GM18519 (cell line): ENCODE data around the gene QKI.
A peak's percentile ranks its signal among the peaks of the same experiment; 100 is the strongest.

Experiments used
- ATAC-seq: cut with Tn5 transposase; IDR thresholded peaks from one replicate; pipeline ENCODE4 v1.9.1; 2021; ENCODE audit warnings: mild to moderate bottlenecking, moderate library complexity; ENCODE audit not compliant: unreplicated experiment, low FRiP score

The QKI gene

GRCh38 chr6:163390770-163391169 lies 23.7 kb upstream of the QKI start:
- ATAC-seq = no peak

- no peak for ATAC-seq
Observed at GRCh38 chr6:163391985-163392384, 22.5 kb upstream of the QKI start.

DNA sequence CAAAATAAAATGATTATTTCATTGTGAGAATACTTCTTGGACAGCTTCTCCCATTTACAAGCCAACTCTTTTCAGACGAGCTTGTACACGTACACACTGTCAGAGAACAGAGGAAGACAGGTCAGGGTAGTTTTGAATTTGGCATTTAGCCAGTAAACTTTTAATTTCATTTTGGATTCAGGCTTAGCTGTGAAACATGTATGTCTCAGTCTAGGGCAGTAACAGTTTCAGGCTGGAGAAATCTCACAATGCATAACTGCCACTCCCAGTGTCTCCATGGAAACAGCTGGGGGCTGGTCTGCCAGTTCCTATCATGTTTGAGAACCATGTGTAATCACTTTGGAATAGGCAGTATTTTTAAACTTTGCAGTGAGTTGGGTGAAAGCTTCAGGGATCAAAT lies 22.0 kb upstream of the QKI start:
- no peak for ATAC-seq

GRCh38 chr6:163393923-163394322 lies 20.6 kb upstream of the QKI start:
- ATAC-seq = no peak

GRCh38 chr6:163394659-163395058 lies 19.9 kb upstream of the QKI start:
- no peak for ATAC-seq

DNA sequence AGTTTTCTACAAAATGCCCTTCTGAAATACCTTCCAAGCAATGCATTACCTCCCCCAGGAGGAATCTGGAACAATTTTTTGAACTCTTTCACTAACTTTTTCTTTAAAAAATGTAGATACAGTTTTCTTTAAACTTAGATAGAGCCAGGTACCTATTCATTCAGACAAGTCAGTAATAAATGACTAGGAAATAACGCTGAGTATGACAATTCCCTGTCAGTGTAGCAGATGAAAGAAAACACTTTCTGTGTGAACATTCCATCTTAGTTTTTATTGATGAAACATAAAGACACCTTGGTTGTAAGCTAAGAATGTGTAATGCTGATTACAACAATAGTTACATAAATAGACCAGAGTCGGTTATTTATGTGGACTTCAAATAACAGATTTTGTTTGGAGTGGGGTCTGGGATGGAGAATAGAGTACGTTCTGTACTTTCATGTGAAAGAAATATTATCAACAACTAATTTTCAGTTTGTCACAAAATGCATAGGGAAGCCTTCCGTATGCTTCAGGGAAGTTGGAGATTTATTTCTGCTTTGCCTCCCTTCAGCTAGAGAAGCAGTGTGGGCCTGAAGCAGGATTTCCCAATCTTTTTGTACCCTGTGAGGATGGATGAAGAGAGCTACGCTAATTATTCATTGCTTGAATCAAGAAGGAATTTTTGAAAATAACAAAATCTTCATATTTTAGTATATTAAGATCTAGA lies 19.2 kb upstream of the QKI start:
- no peak for ATAC-seq

GRCh38 chr6:163395831-163396185 lies 18.7 kb upstream of the QKI start:
- ATAC-seq = no peak

DNA sequence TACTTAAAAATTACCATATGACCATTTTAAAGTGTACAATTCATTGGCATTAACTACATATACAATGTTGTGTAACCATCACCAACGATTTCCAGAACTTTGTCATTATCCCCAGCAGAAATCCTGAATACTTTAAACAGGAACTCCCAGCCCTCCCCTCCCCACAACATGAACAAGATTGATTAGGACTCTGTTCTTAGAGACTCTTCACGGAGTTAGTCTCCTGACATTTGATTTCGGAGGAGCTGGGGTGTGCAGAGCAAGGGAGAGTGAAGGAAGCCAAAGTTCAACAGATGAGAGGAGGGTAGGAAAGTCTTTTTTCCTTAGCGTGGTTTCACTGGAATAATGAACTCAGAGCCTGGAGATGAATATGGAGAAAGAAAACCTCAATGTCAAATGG lies 17.2 kb upstream of the QKI start:
- ATAC-seq = no peak

DNA sequence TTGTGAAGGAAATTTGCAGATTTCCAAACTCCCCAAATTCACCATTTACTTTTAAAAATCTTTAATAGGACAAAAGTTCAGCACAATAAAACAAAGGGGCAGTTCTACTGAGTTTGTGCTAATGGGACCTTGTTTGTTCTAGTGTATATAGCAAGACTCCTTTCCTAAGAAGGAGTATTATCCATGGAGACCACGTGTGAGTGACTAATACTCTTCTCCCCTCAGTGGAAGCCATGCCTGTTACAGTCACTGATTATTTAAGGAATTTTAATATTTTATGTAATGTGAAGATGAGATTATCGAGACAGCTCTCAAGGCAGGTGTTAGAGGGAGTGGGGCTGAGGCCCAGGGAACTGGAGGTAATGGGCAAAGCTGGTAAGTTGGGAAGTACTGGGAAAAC lies 16.4 kb upstream of the QKI start:
- ATAC-seq = no peak

GRCh38 chr6:163398815-163399214 lies 15.7 kb upstream of the QKI start:
- no peak for ATAC-seq

- no peak for ATAC-seq
Observed at GRCh38 chr6:163400509-163400908, 14.0 kb upstream of the QKI start.

DNA sequence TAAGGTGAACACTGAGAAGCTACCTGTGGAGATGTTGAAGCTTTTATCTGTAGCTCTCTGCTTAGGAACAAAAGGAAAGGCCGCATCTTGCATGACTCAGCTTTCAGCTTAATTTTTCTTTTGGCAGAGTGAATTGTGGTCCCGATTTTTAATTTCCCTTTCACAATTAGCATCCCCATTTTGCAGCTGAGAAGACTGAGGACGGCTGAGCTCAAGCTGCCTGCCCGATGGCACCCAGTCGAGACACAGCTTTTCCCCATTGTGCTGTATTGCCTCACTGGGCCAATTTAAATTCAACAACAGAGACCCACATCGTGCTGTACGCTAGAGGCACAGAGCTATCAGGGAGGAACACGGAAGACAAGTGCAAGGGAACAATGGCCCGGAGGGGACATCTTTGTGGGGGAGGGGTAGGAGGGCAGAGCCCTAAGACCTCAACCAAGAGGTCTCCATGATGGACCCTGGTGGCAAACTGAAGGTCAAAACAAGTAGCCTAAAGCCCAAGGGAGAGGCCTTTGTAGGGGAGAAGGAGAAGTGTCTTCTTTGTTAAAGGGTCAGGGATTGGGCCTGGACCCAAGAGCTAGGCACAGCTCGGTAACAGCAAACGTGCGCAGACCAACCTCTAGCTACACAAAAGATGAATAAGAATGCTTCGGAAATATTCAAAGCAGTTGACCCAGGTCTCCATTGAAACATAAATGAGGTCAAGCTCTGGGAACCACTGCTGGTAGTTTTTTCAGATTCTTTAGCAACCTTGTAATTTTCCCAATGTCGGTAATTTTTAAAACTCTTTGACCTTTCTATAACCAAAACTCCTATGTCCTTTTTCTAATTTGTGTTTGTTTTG lies 13.3 kb upstream of the QKI start:
- ATAC-seq = no peak

GRCh38 chr6:163402616-163403015 lies 11.9 kb upstream of the QKI start:
- ATAC-seq = no peak

DNA sequence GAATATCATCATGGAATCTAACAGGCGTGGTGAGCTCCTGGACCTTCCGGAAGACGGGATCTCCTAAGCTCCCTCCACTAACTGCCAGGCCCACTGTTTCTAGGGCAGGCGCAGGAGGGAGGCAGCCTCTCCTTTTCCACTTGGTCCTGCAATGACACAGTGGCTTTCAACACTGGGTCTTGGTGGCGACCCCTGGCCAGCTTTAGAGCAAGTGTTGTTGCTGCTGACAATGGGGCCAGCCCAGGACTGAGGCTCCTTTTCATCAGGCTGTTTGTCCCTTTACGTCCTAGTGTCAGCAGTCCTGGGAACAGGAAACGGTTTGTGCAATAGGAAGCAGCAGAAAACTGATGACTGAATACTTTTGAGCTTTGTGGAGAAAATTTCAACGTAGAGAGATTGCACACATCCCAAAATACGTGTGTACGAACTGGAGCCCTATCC lies 9.7 kb upstream of the QKI start:
- ATAC-seq = no peak

DNA sequence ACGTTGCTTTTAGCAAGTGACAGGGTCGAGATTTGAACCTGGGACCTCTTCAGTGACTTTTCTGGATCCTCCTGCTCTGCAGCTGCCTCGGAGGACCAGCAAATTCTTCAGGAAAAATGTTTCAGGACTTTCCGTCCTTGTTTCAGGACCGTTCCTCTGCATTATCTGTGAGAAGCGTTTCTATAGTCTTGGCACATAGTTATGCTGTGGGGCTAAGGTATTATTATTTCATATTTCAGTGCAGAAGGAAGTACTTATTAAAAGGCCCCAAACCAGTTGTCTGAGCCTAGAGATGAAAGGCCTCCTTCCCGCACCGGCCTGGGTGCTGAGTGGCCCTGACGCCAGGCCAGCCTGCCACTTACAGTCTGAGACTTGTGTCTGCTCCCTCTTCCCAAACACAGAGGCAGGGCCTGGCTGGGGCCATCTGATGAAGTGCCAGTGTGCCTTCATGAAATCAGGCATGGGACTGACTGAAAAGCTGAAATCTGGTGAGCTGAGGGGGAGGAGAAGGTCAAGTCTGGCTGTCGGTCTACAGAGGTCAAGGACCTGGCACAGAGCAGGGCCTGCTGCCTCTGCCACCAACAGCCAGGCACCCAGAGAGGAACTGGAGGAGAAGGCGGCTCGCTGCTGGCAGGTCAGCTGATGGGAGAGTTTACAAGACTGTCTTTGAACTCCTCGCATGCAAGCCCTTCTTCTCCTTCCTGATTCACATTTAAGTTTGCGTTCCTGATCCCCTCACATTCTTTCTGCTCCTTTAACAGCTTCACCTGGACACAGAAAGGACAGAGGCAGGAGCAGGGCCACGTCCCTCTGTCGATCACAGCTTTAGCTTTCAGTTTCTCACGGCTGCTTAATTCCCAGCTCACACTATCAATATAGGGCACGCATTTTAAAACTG lies 8.9 kb upstream of the QKI start:
- peak; percentile 46 for ATAC-seq

GRCh38 chr6:163406366-163406765 lies 8.2 kb upstream of the QKI start:
- ATAC-seq = no peak

DNA sequence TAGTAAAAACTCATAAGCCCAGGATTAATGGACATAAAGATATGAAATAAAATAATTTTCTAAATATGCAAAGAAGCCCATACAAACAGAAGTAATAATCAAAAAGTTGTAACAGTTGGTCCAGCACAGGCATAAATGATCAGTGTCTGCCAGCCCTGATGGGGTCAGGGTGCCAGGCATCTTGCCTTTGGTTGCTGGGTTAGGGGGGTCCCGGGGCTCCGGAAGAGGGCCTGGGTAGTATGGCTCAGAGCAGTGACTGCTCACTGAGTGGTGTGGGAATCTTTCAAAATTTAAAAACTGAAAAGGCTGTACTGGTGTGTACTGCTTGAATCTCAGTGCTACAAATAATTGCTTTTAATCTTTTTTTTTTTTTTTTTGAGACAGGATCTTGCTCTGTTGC lies 7.7 kb upstream of the QKI start:
- no peak for ATAC-seq

DNA sequence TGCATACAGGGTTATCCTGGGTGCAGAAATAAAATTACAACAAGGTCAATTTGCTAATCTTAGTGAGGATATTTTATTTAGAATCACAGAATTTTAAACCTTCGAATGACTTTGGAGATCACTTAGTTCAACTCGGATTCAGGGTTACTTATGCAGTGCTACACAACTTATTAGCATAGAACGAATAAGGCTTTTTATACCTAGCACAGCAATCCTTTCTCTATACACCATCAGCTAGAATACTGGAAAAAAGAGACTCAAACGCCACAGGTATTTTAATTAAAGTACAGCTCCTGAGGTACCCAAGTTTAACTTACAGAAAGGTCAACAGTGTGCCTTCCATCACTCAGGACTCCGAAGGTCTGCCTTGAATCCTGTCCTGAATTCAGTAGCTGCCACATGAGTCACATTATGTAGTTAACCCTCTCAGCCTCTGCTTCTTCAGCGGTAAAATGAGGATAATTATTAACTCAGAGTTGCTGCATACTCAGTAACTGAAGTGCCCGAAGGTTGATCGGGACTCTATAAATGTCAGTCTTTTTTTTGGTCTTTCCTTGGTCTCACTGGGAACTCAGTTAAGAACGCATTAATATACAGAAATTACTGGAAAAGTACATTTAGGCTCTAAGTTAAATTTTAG lies 6.0 kb upstream of the QKI start:
- no peak for ATAC-seq

- no peak for ATAC-seq
Observed at GRCh38 chr6:163409712-163410111, 4.8 kb upstream of the QKI start.

DNA sequence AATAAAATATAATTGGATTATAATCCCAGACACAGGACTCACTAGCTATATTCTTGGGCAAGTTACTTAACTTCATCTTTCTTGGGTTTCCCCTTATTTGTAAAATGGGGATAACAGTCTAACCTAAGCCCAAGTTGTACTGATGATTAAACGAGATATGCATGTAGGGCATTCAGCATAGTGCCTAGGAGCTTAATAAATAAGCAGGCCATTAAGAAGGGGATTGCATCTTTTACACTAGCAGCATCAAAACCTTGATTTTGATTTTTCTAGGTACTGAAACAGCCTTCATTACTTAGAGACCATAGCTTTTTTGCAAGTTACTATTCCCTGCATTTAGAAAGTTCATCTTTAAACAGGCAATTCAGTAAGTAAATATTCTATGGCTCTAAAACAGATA lies 2.2 kb upstream of the QKI start:
- ATAC-seq = no peak
